Measurements from ENCODE around the gene TRPM8. TPM values are rescaled to one million over a fixed set of nuclear protein-coding genes. Genes with fewer than 3 reads are reported as not detected.

Gene TRPM8
- total RNA-seq, 2 donors from 2014 or later: 71.1 to 71.3 TPM

DNA sequence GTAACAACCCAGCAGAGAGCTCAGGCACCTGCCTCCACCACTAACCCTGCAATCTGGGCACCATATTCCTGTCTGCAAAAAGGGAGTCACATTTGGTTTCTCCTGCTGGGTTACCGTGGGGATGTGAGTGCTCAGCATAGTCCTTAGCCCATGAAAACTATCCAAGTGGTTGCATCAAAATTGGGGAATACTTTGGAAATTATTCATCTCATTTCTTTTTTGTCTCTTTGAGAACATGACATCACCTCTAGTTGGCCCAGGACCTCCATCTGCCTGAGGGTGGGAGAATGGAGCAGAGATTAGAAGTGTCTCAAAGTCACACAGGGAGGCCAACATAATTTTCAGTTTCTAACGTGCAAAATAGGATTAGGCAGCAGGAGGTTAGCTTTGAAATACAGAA is 114.0 kb downstream of the TRPM8 start:
- intact Hi-C loops (cut with DNase I): no loop called here
- TF ChIP-seq POLR2AphosphoS5 (IDR thresholded peaks at IDR 0.05) (no peak), POLR2A (IDR thresholded peaks at IDR 0.05) (no peak)
- TF ChIP-seq, protein P1, sequence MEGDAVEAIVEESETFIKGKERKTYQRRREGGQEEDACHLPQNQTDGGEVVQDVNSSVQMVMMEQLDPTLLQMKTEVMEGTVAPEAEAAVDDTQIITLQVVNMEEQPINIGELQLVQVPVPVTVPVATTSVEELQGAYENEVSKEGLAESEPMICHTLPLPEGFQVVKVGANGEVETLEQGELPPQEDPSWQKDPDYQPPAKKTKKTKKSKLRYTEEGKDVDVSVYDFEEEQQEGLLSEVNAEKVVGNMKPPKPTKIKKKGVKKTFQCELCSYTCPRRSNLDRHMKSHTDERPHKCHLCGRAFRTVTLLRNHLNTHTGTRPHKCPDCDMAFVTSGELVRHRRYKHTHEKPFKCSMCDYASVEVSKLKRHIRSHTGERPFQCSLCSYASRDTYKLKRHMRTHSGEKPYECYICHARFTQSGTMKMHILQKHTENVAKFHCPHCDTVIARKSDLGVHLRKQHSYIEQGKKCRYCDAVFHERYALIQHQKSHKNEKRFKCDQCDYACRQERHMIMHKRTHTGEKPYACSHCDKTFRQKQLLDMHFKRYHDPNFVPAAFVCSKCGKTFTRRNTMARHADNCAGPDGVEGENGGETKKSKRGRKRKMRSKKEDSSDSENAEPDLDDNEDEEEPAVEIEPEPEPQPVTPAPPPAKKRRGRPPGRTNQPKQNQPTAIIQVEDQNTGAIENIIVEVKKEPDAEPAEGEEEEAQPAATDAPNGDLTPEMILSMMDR (IDR thresholded peaks at IDR 0.05): no peak
- WGBS: 45% methylated on average over 2 of the region's 2 CpGs
- Histone ChIP-seq H3K9me3 (no peaks in the 10 kb centered on the region), H3K27me3 (replicated peaks; ENCODE audit: insufficient read depth) (no peaks in the 10 kb centered on the region), H3K4me3 (no peak overlapping the region), H3K4me1 (replicated peaks) (no peaks in the 10 kb centered on the region), H3K27ac (no peak overlapping the region), H3K36me3 (no peaks in the 10 kb centered on the region)
- no peak for DNase-seq (ENCODE audit: low spot score)

DNA sequence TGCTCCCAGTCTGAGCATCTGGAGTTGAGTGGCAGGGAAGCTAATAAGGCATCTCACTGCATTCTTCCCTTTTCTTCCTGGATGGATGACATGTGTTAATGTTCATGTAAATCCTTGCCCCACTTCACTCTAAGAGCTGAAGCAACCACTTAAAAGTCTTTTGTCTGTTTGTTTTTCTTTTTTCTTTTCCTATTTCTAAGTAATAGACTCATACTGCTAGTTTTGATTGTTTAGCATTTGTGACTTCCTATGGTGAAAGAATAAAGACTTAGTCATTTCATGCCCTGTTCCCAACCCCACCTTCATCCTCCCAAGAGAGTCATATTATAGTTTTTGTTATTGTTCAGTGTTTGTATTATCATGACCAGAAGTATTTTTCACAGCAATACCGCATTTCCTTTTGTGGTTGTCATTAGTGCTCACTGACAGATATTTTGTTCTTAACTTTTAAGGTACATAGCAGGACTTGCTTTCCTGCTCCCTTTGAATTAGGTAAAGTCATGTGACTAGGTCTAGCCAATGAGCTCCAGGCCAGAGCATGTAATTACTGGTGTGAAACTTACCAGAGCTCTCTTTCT is 115.2 kb downstream of the TRPM8 start:
- Histone ChIP-seq H3K4me3 (no peak overlapping the region), H3K27me3 (replicated peaks; ENCODE audit: insufficient read depth) (no peaks in the 10 kb centered on the region), H3K27ac (no peak overlapping the region), H3K36me3 (no peaks in the 10 kb centered on the region), H3K4me1 (replicated peaks) (no peaks in the 10 kb centered on the region), H3K9me3 (no peaks in the 10 kb centered on the region)
- 91% methylated on average over 1 of the region's 1 CpG for WGBS
- DNase-seq (ENCODE audit: low spot score): no peak
- intact Hi-C loops (cut with DNase I): no loop called here
- no peak for TF ChIP-seq POLR2AphosphoS5 (IDR thresholded peaks at IDR 0.05)
- TF ChIP-seq POLR2A (IDR thresholded peaks at IDR 0.05): no peak
- TF ChIP-seq, protein P1 (IDR thresholded peaks at IDR 0.05): no peak

DNA sequence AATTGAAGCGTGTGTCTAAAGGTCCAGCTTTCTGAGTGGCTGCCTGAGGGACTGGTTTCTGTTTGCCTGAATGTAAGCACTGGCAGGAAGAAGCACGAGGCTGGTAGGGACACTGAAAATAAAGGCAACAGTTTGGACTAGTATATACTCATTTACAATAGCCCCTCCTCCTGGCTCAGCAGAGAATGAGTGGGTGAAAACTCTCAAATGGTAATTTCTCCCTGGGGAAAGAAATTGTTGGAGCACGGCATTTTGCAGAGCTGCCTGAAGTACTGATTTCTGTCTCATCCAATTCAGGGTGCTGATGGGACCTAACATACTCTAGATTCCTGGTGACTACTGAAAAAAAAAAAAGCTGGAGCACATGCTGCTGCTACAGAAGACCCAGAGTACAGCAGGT is 116.0 kb downstream of the TRPM8 start:
- H3K4me1 ChIP-seq (replicated peaks): no peaks in the 10 kb centered on the region
- no peaks in the 10 kb centered on the region for H3K27me3 ChIP-seq (replicated peaks; ENCODE audit: insufficient read depth)
- DNase-seq (ENCODE audit: low spot score): no peak
- TF ChIP-seq, protein P1 (IDR thresholded peaks at IDR 0.05): no peak
- TF ChIP-seq POLR2A (IDR thresholded peaks at IDR 0.05) (no peak), POLR2AphosphoS5 (IDR thresholded peaks at IDR 0.05) (no peak)
- H3K4me3 ChIP-seq: no peak overlapping the region
- H3K36me3 ChIP-seq: no peaks in the 10 kb centered on the region
- 78% methylated on average over 3 of the region's 3 CpGs for WGBS
- intact Hi-C loops (cut with DNase I): no loop called here
- no peak overlapping the region for H3K27ac ChIP-seq
- H3K9me3 ChIP-seq: no peaks in the 10 kb centered on the region

DNA sequence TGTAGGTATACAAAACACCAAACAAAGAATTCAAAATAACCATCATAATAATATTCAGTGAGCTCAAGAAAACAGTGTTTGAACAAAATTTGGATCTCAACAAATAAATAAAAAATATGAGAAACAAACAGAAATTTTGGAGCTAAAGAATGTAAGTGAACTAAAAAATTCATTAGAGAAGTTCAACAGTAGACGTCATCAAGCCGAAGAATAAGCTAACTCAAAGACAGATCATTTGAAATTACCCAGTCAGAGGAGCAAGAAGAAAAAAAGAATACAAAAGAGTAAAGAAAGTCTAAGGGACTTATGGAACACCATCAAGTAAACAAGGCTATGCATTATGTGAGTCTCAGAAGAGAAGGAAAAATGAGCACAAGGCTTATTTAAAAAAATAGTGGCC is 116.7 kb downstream of the TRPM8 start:
- intact Hi-C loops (cut with DNase I): no loop called here
- Histone ChIP-seq H3K36me3 (no peaks in the 10 kb centered on the region), H3K9me3 (no peaks in the 10 kb centered on the region), H3K4me3 (no peak overlapping the region), H3K27ac (no peak overlapping the region), H3K4me1 (replicated peaks) (no peaks in the 10 kb centered on the region), H3K27me3 (replicated peaks; ENCODE audit: insufficient read depth) (no peaks in the 10 kb centered on the region)
- 98% methylated on average over 2 of the region's 2 CpGs for WGBS
- no peak for DNase-seq (ENCODE audit: low spot score)
- TF ChIP-seq POLR2A (IDR thresholded peaks at IDR 0.05) (no peak), POLR2AphosphoS5 (IDR thresholded peaks at IDR 0.05) (no peak)
- TF ChIP-seq, protein P1 (IDR thresholded peaks at IDR 0.05): no peak

DNA sequence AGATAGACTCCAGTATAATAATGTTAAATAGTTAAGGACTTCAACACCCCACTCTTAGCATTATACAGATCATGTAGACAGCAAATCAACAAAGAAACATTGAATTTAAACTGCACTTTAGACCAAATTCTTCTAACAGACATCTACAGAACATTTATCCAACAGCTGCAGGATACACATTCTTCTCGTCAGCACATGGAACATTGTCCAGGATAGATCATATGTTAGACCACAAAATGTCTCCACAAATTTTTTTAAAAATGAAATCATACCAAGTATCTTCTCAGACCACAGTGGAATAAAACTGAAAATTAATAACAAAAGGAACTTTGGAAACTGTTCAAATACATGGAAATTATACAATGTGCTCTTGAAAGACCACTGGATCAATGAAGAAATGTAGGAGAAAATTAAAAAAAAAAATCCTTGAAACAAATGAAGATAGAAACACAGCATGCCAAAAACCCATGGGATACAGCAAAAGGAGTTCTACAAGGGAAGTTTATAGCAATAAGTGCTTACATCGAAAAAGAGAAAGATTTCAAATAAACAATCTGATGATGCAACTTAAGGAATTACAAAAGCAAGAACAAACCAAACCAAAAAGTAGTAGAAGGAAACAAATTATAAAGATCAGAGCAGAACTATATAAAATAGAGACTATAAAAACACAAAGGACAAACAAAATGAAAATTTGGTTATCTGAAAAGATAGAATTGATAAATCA is 121.1 kb downstream of the TRPM8 start:
- Histone ChIP-seq H3K9me3 (no peaks in the 10 kb centered on the region), H3K4me1 (replicated peaks) (no peaks in the 10 kb centered on the region), H3K27ac (no peak overlapping the region), H3K36me3 (no peaks in the 10 kb centered on the region), H3K27me3 (replicated peaks; ENCODE audit: insufficient read depth) (no peaks in the 10 kb centered on the region), H3K4me3 (no peak overlapping the region)
- intact Hi-C loops (cut with DNase I): no loop called here
- TF ChIP-seq, protein P1 (IDR thresholded peaks at IDR 0.05): no peak
- TF ChIP-seq POLR2AphosphoS5 (IDR thresholded peaks at IDR 0.05): no peak
- no peak for TF ChIP-seq POLR2A (IDR thresholded peaks at IDR 0.05)
- DNase-seq (ENCODE audit: low spot score): no peak
- 87% methylated on average over 2 of the region's 2 CpGs for WGBS

Measured in prostate gland (tissue), 2 donors.